H9 (cell line): ENCODE data around the gene PHOSPHO1. TPM values are rescaled to one million over a fixed set of nuclear protein-coding genes. Genes with fewer than 3 reads are reported as not detected.

Source experiments
- DNase-seq: peaks from one replicate; pipeline ENCODE4 v3.0.0-alpha.2; 2017
- H2AFZ ChIP-seq: one replicate; pipeline ENCODE4 v1.6.1; 2013; ENCODE audit warnings: mild to moderate bottlenecking, low read length, control low read depth, moderate library complexity
- H2AK5ac ChIP-seq: 2 replicates; pipeline ENCODE4 v1.6.1; 2013; ENCODE audit warnings: low read length, control low read depth, mixed read lengths; ENCODE audit not compliant: insufficient read length
- H2BK120ac ChIP-seq: one replicate; pipeline ENCODE4 v1.6.1; 2013; ENCODE audit warnings: low read depth, mild to moderate bottlenecking, low read length, control low read depth, inconsistent platforms; ENCODE audit not compliant: poor library complexity, severe bottlenecking
- H2BK12ac ChIP-seq: 2 replicates; pipeline ENCODE4 v1.6.1; 2013; ENCODE audit warnings: low read length, control low read depth, mixed read lengths, low read depth; ENCODE audit not compliant: insufficient read length
- H2BK15ac ChIP-seq: 2 replicates; pipeline ENCODE4 v1.6.1; 2013; ENCODE audit warnings: low read depth, low read length, control low read depth
- H2BK20ac ChIP-seq: one replicate; pipeline ENCODE4 v1.6.1; 2013; ENCODE audit warnings: low read depth, mild to moderate bottlenecking, low read length, control low read depth, inconsistent platforms; ENCODE audit not compliant: poor library complexity, severe bottlenecking
- H2BK5ac ChIP-seq: 2 replicates; pipeline ENCODE4 v1.6.1; 2013; ENCODE audit warnings: low read length, control low read depth, mixed read lengths; ENCODE audit not compliant: insufficient read length
- H3K14ac ChIP-seq: 2 replicates; pipeline ENCODE4 v1.6.1; 2013; ENCODE audit warnings: low read length, control low read depth; ENCODE audit not compliant: insufficient read depth
- H3K18ac ChIP-seq: 2 replicates; pipeline ENCODE4 v1.6.1; 2013; ENCODE audit warnings: low read depth, mild to moderate bottlenecking, mixed read lengths, low read length, control low read depth; ENCODE audit not compliant: insufficient read length
- H3K23ac ChIP-seq: 2 replicates; pipeline ENCODE4 v1.6.1; 2013; ENCODE audit warnings: low read length, control low read depth, mixed read lengths, low read depth; ENCODE audit not compliant: insufficient read length
- H3K23me2 ChIP-seq: 2 replicates; pipeline ENCODE4 v1.6.1; 2013; ENCODE audit warnings: low read depth, mild to moderate bottlenecking, mixed read lengths, low read length, control low read depth; ENCODE audit not compliant: insufficient read length, poor library complexity, severe bottlenecking
- H3K27ac ChIP-seq: 2 replicates; pipeline ENCODE4 v1.5.1; 2013; ENCODE audit warnings: low read length, control low read depth, mixed read lengths, low read depth; ENCODE audit not compliant: insufficient read length
- H3K27me3 ChIP-seq: 2 replicates; pipeline ENCODE4 v1.6.1; 2013; ENCODE audit warnings: low read length, control low read depth, inconsistent platforms; ENCODE audit not compliant: insufficient read depth
- H3K4ac ChIP-seq: 2 replicates; pipeline ENCODE4 v1.6.1; 2013; ENCODE audit warnings: low read depth, mild to moderate bottlenecking, control low read depth, inconsistent platforms, low read length, moderate library complexity
- H3K4me1 ChIP-seq: 2 replicates; pipeline ENCODE4 v1.6.1; 2013; ENCODE audit warnings: low read length, control low read depth, inconsistent platforms; ENCODE audit not compliant: insufficient read depth
- H3K4me2 ChIP-seq: 2 replicates; pipeline ENCODE4 v1.6.1; 2013; ENCODE audit warnings: low read length, control low read depth, mixed read lengths; ENCODE audit not compliant: insufficient read length, insufficient read depth
- H3K56ac ChIP-seq: 2 replicates; pipeline ENCODE4 v1.6.1; 2013; ENCODE audit warnings: low read depth, mild to moderate bottlenecking, mixed read lengths, low read length, control low read depth; ENCODE audit not compliant: insufficient read length
- H3K79me1 ChIP-seq: 2 replicates; pipeline ENCODE4 v1.6.1; 2013; ENCODE audit warnings: low read depth, mild to moderate bottlenecking, moderate library complexity, low read length, control low read depth, inconsistent platforms; ENCODE audit not compliant: insufficient read depth, poor library complexity, severe bottlenecking
- H3K79me2 ChIP-seq: 2 replicates; pipeline ENCODE4 v1.6.1; 2013; ENCODE audit warnings: low read length, control low read depth, inconsistent platforms; ENCODE audit not compliant: insufficient read depth
- H3K9ac ChIP-seq: 2 replicates; pipeline ENCODE4 v1.6.1; 2013; ENCODE audit warnings: low read length, control low read depth, mixed read lengths; ENCODE audit not compliant: insufficient read length; ENCODE audit errors: extremely low read depth
- H3K9me3 ChIP-seq: one replicate; pipeline ENCODE4 v1.6.1; 2013; ENCODE audit warnings: low read depth, low read length, inconsistent platforms; ENCODE audit not compliant: control insufficient read depth
- H3T11ph ChIP-seq: one replicate; pipeline ENCODE4 v1.6.1; 2013; ENCODE audit warnings: mild to moderate bottlenecking, low read length, control low read depth, inconsistent platforms
- H4K20me1 ChIP-seq: one replicate; pipeline ENCODE4 v1.6.1; 2013; ENCODE audit not compliant: control insufficient read depth, insufficient read length, insufficient read depth
- H4K5ac ChIP-seq: 2 replicates; pipeline ENCODE4 v1.6.1; 2013; ENCODE audit warnings: low read depth, mild to moderate bottlenecking, mixed read lengths, low read length, control low read depth; ENCODE audit not compliant: insufficient read length
- H4K8ac ChIP-seq: replicated peaks from 2 replicates; pipeline ENCODE4 v1.6.1; 2013; ENCODE audit warnings: low read length, control low read depth, mixed read lengths, low read depth; ENCODE audit not compliant: insufficient read length
- H4K91ac ChIP-seq: 2 replicates; pipeline ENCODE4 v1.6.1; 2013; ENCODE audit warnings: low read depth, mild to moderate bottlenecking, moderate library complexity, mixed read lengths, low read length, control low read depth; ENCODE audit not compliant: insufficient read length
- H3K27ac Mint-ChIP-seq, 3 experiments: 2 replicates in 2 of 3; 3 replicates in 1 of 3; pipeline ENCODE4 v1.8.0; 2020 to 2021; ENCODE audit warnings: mixed read lengths in 3 of 3, mild to moderate bottlenecking in 1 of 3, moderate library complexity in 1 of 3
- H3K27me3 Mint-ChIP-seq: 2 replicates; pipeline ENCODE4 v1.8.0; 2021; ENCODE audit warnings: low read depth, mild to moderate bottlenecking, moderate library complexity, mixed read lengths
- H3K36me3 Mint-ChIP-seq, 3 experiments: 2 replicates in 2 of 3; 3 replicates in 1 of 3; pipeline ENCODE4 v1.8.0; 2020 to 2021; ENCODE audit warnings: low read depth in 3 of 3, mixed read lengths in 3 of 3; ENCODE audit not compliant: insufficient read depth in 1 of 3
- H3K4me1 Mint-ChIP-seq, 2 experiments: 2 replicates each; pipeline ENCODE4 v1.8.0; 2020; ENCODE audit warnings: mixed read lengths in 2 of 2
- H3K4me3 Mint-ChIP-seq, 2 experiments: 2 replicates in 1 of 2; 3 replicates in 1 of 2; pipeline ENCODE4 v1.8.0; 2020 to 2021; ENCODE audit warnings: mild to moderate bottlenecking in 2 of 2, mixed read lengths in 2 of 2, moderate library complexity in 1 of 2
- H3K9me3 Mint-ChIP-seq, 2 experiments: 2 replicates in 1 of 2; 3 replicates in 1 of 2; pipeline ENCODE4 v1.8.0; 2020; ENCODE audit warnings: mild to moderate bottlenecking in 2 of 2, mixed read lengths in 2 of 2, moderate library complexity in 1 of 2
- WGBS: extraction: QIAGEN DNeasy Blood & Tissue Kit; methylation state at CpG from one replicate; pipeline ENCODE4 v1.1.7; 2013; ENCODE audit warnings: missing lambda C conversion rate, low lambda C conversion rate, mixed read lengths; ENCODE audit not compliant: insufficient read length; ENCODE audit errors: extremely low coverage; 5-methylcytosine and 5-hydroxymethylcytosine counted together
- total RNA-seq: library from RNA; stranded (reverse); gene quantifications from 2 replicates; pipeline ENCODE4 v1.2.1, GENCODE V29; 2021
- TF ChIP-seq, protein P1 (sequence below): fragments of 200-600 bp; sonication (generic); conservative IDR thresholded peaks from 3 replicates; pipeline ENCODE4 v1.8.0; 2021; ENCODE audit warnings: antibody characterized with exemption, mild to moderate bottlenecking

The PHOSPHO1 gene
- total RNA-seq, 1 experiment from 2014 or later: 0.63 TPM

DNA sequence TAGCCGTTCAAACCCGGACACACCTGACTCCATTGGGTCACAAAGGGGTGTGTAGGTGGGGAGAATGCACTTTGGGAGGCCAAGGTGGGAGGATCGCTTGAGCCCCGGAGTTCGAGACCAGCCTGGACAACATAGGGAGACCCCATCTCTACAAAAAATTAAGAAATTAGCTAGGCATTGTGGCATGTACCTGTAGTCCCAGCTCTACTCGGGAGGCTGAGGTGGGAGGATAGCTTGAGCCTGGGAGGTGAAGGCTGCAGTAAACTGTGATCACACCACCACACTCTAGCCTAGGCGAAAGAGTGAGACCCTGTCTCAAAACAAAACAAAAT is 942 bp upstream of the PHOSPHO1 start:
- DNase-seq: no peak
- Histone ChIP-seq H4K91ac (no peak overlapping the region), H3K9ac (no peak overlapping the region), H3T11ph (no peak overlapping the region), H3K56ac (no peak overlapping the region), H2BK12ac (no peak overlapping the region), H4K8ac (no peak overlapping the region), H2AFZ (no peak overlapping the region), H3K4ac (no peak overlapping the region), H2BK120ac (no peak overlapping the region), H3K27me3 (peaks cover 9% of the 10 kb centered on the region; the same call in 1 of the 2 replicates), H2AK5ac (no peak overlapping the region), H4K5ac (no peak overlapping the region), H4K20me1 (no peaks in the 10 kb centered on the region), H2BK15ac (no peak overlapping the region), H2BK5ac (no peak overlapping the region), H3K4me1 (no peaks in the 10 kb centered on the region), H3K18ac (no peak overlapping the region), H3K14ac (no peak overlapping the region), H3K23ac (no peak overlapping the region), H3K9me3 (no peaks in the 10 kb centered on the region), H3K4me2 (peak overlapping the region; percentile 63), H3K79me2 (no peaks in the 10 kb centered on the region), H3K23me2 (peaks cover 6% of the 10 kb centered on the region), H2BK20ac (no peak overlapping the region), H3K27ac (no peak overlapping the region), H3K79me1 (no peaks in the 10 kb centered on the region)
- no peak overlapping the region for H3K27ac Mint-ChIP-seq
- no CpG with 5 or more reads among the region's 7 CpGs for WGBS
- no peaks in the 10 kb centered on the region; a peak in 1 of 7 replicates for H3K36me3 Mint-ChIP-seq
- peak overlapping the region; percentile 62 to 85 for H3K4me3 Mint-ChIP-seq
- peaks cover 21 to 25% of the 10 kb centered on the region in 2 experiments for H3K4me1 Mint-ChIP-seq
- TF ChIP-seq, protein P1, sequence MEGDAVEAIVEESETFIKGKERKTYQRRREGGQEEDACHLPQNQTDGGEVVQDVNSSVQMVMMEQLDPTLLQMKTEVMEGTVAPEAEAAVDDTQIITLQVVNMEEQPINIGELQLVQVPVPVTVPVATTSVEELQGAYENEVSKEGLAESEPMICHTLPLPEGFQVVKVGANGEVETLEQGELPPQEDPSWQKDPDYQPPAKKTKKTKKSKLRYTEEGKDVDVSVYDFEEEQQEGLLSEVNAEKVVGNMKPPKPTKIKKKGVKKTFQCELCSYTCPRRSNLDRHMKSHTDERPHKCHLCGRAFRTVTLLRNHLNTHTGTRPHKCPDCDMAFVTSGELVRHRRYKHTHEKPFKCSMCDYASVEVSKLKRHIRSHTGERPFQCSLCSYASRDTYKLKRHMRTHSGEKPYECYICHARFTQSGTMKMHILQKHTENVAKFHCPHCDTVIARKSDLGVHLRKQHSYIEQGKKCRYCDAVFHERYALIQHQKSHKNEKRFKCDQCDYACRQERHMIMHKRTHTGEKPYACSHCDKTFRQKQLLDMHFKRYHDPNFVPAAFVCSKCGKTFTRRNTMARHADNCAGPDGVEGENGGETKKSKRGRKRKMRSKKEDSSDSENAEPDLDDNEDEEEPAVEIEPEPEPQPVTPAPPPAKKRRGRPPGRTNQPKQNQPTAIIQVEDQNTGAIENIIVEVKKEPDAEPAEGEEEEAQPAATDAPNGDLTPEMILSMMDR: no peak
- no peaks in the 10 kb centered on the region for H3K9me3 Mint-ChIP-seq
- H3K27me3 Mint-ChIP-seq: peaks cover 65% of the 10 kb centered on the region
